GM23248 (cell line): ENCODE results near the gene ALPK3. TPM values are rescaled to one million over a fixed set of nuclear protein-coding genes. Genes with fewer than 3 reads are reported as not detected.

Experiments used
- DNase-seq: peaks from one replicate; pipeline ENCODE4 v3.0.0-alpha.2; 2015
- H2AFZ ChIP-seq: fragments of 200-600 bp; sonication (generic); 2 replicates; pipeline ENCODE4 v1.6.1; 2016; ENCODE audit warnings: antibody characterized with exemption
- H3F3A ChIP-seq: fragments of 200-600 bp; sonication (generic); 2 replicates; pipeline ENCODE4 v1.6.1; 2016; ENCODE audit warnings: mild to moderate bottlenecking, antibody characterized with exemption, mixed run types; ENCODE audit not compliant: insufficient read depth
- H3K27ac ChIP-seq: fragments of 200-600 bp; sonication (generic); 2 replicates; pipeline ENCODE4 v1.5.1; 2016; ENCODE audit warnings: mild to moderate bottlenecking
- H3K27me3 ChIP-seq: fragments of 200-600 bp; sonication (generic); replicated peaks from 2 replicates; pipeline ENCODE4 v1.6.1; 2016; ENCODE audit warnings: mild to moderate bottlenecking; ENCODE audit not compliant: insufficient read depth
- H3K36me3 ChIP-seq: fragments of 200-600 bp; sonication (generic); 2 replicates; pipeline ENCODE4 v1.6.1; 2016; ENCODE audit warnings: low read depth, mild to moderate bottlenecking
- H3K4me1 ChIP-seq: fragments of 200-600 bp; sonication (generic); 2 replicates; pipeline ENCODE4 v1.6.1; 2016; ENCODE audit warnings: mild to moderate bottlenecking; ENCODE audit not compliant: insufficient read depth
- H3K4me2 ChIP-seq: fragments of 200-600 bp; sonication (generic); one replicate; pipeline ENCODE4 v1.6.1; 2016; ENCODE audit warnings: mild to moderate bottlenecking; ENCODE audit not compliant: unreplicated experiment
- H3K4me3 ChIP-seq: fragments of 200-600 bp; sonication (generic); 2 replicates; pipeline ENCODE4 v1.5.1; 2016; ENCODE audit warnings: mild to moderate bottlenecking
- H3K79me2 ChIP-seq: fragments of 200-600 bp; sonication (generic); 2 replicates; pipeline ENCODE4 v1.6.1; 2016; ENCODE audit warnings: mild to moderate bottlenecking; ENCODE audit not compliant: insufficient read depth
- H3K9ac ChIP-seq: fragments of 200-600 bp; sonication (generic); 2 replicates; pipeline ENCODE4 v1.6.1; 2016; ENCODE audit warnings: mild to moderate bottlenecking
- H3K9me2 ChIP-seq: fragments of 200-600 bp; sonication (generic); 2 replicates; pipeline ENCODE4 v1.6.1; 2016; ENCODE audit warnings: mixed run types, mild to moderate bottlenecking, moderate library complexity; ENCODE audit not compliant: insufficient read depth
- H3K9me3 ChIP-seq: fragments of 200-600 bp; sonication (generic); one replicate; pipeline ENCODE4 v1.6.1; 2017; ENCODE audit warnings: low read depth
- H4K20me1 ChIP-seq: fragments of 200-600 bp; sonication (generic); 2 replicates; pipeline ENCODE4 v1.6.0; 2016; ENCODE audit not compliant: insufficient read depth
- EZH2 ChIP-seq: fragments of 200-600 bp; sonication (generic); IDR thresholded peaks from 2 replicates; pipeline ENCODE4 v1.6.1; 2018; ENCODE audit warnings: antibody characterized with exemption, mild to moderate bottlenecking; ENCODE audit not compliant: insufficient read depth, poor library complexity, severe bottlenecking
- EZH2phosphoT487 ChIP-seq: fragments of 200-600 bp; sonication (generic); IDR thresholded peaks from 2 replicates; pipeline ENCODE4 v1.6.1; 2018; ENCODE audit warnings: antibody characterized with exemption, moderate library complexity, mild to moderate bottlenecking, low read depth; ENCODE audit not compliant: insufficient read depth
- WGBS, 2 experiments: methylation state at CpG; one replicate each; pipeline ENCODE4 v1.1.6; 2015 to 2017; ENCODE audit warnings: low lambda C conversion rate in 2 of 2, low coverage in 1 of 2; ENCODE audit errors: missing lambda C conversion rate in 2 of 2; 5-methylcytosine and 5-hydroxymethylcytosine counted together
- in situ Hi-C: fragments of 300-500 bp; cut with MboI; formaldehyde crosslinking; loops from 2 replicates; pipeline ENCODE4 v1.15.0; 2020
- polyA plus RNA-seq: library from polyadenylated mRNA; unstranded; fragments of >200 nt; fragmentation: Nextera tagmentation; extraction: Ambion mirVana; gene quantifications from 2 replicates; pipeline ENCODE4 v1.2.1, GENCODE V29; 2016
- total RNA-seq: library from RNA; depleted of rRNA; stranded (reverse); fragments of >200 nt; shearing (Covaris generic); gene quantifications from 2 replicates; pipeline ENCODE4 v1.2.3, GENCODE V29; 2014

The ALPK3 gene
- total and polyA plus RNA-seq, 2 experiments from 2014 or later: 5.0 TPM; not detected in 1

GRCh38 chr15:84798436-84798946 is 18.7 kb upstream of the ALPK3 start:
- Histone ChIP-seq H3K27ac (no peak overlapping the region), H3K27me3 (no peaks in the 10 kb centered on the region), H3K9ac (no peak overlapping the region), H3F3A (no peaks in the 10 kb centered on the region), H3K4me3 (no peak overlapping the region), H3K79me2 (peaks cover 40% of the 10 kb centered on the region), H3K4me1 (peaks cover 8% of the 10 kb centered on the region; the same call in 1 of the 2 replicates), H3K9me3 (no peaks in the 10 kb centered on the region), H2AFZ (no peak overlapping the region), H4K20me1 (no peaks in the 10 kb centered on the region), H3K36me3 (peaks cover 41% of the 10 kb centered on the region), H3K9me2 (no peaks in the 10 kb centered on the region), H3K4me2 (no peak overlapping the region)
- in situ Hi-C loops: no loop called here
- DNase-seq: no peak
- TF ChIP-seq EZH2phosphoT487: no peak
- no peak for TF ChIP-seq EZH2
- 94% methylated on average over 21 of the region's 21 CpGs for WGBS, 2 experiments

GRCh38 chr15:84799511-84800187 is 17.5 kb upstream of the ALPK3 start:
- in situ Hi-C loops: no loop called here
- Histone ChIP-seq H3K4me1 (peaks cover 8% of the 10 kb centered on the region; the same call in 1 of the 2 replicates), H3K9ac (no peak overlapping the region), H3K4me2 (no peak overlapping the region), H2AFZ (no peak overlapping the region), H3F3A (no peaks in the 10 kb centered on the region), H4K20me1 (no peaks in the 10 kb centered on the region), H3K27ac (no peak overlapping the region), H3K9me2 (no peaks in the 10 kb centered on the region), H3K27me3 (no peaks in the 10 kb centered on the region), H3K36me3 (peaks cover 40% of the 10 kb centered on the region), H3K79me2 (peaks cover 28% of the 10 kb centered on the region), H3K9me3 (no peaks in the 10 kb centered on the region), H3K4me3 (no peak overlapping the region)
- WGBS, 2 experiments: 88 to 92% methylated on average over 10 of the region's 10 CpGs
- no peak for TF ChIP-seq EZH2phosphoT487
- no peak for TF ChIP-seq EZH2
- DNase-seq: no peak

- in situ Hi-C loops: no loop called here
- 63 to 64% methylated on average over 3 of the region's 3 CpGs for WGBS, 2 experiments
Observed at GRCh38 chr15:84800365-84800806, 16.8 kb upstream of the ALPK3 start.

GRCh38 chr15:84804005-84804900 is 12.9 kb upstream of the ALPK3 start:
- no peak overlapping the region for H3K9ac ChIP-seq
- no peaks in the 10 kb centered on the region for H4K20me1 ChIP-seq
- WGBS, 2 experiments: 78 to 79% methylated on average over 4 of the region's 4 CpGs
- H3K36me3 ChIP-seq: peaks cover 37% of the 10 kb centered on the region
- H3K4me2 ChIP-seq: no peak overlapping the region
- H3F3A ChIP-seq: no peaks in the 10 kb centered on the region
- no peaks in the 10 kb centered on the region for H3K9me3 ChIP-seq
- H3K27me3 ChIP-seq: no peaks in the 10 kb centered on the region
- no peaks in the 10 kb centered on the region for H3K9me2 ChIP-seq
- in situ Hi-C loops: no loop called here
- DNase-seq: no peak
- H3K4me1 ChIP-seq: no peaks in the 10 kb centered on the region
- no peak overlapping the region for H3K27ac ChIP-seq
- H2AFZ ChIP-seq: no peak overlapping the region
- no peak overlapping the region for H3K4me3 ChIP-seq
- H3K79me2 ChIP-seq: no peaks in the 10 kb centered on the region
- TF ChIP-seq EZH2phosphoT487: no peak
- no peak for TF ChIP-seq EZH2

More at GRCh38 chr15:84800365-84800806, 16.8 kb upstream of the ALPK3 start:
- Histone ChIP-seq H3K79me2 (peaks cover 22% of the 10 kb centered on the region), H3F3A (no peaks in the 10 kb centered on the region), H3K36me3 (peaks cover 47% of the 10 kb centered on the region), H3K4me1 (peaks cover 8% of the 10 kb centered on the region; the same call in 1 of the 2 replicates), H4K20me1 (no peaks in the 10 kb centered on the region), H3K27ac (no peak overlapping the region), H3K4me3 (no peak overlapping the region), H2AFZ (no peak overlapping the region), H3K9ac (no peak overlapping the region), H3K4me2 (no peak overlapping the region), H3K9me2 (no peaks in the 10 kb centered on the region), H3K9me3 (no peaks in the 10 kb centered on the region), H3K27me3 (no peaks in the 10 kb centered on the region)
- TF ChIP-seq EZH2phosphoT487 (no peak), EZH2 (no peak)
- DNase-seq: no peak
